ENCODE measurements around the gene CHMP3.
A peak's percentile ranks its signal among the peaks of the same experiment; 100 is the strongest.
"Not testable (repeated sequence)": the region's sequence is repeated elsewhere in the genome, so short reads cannot be mapped to it uniquely, and the experiment has no call there.

The CHMP3 gene

GRCh38 chr2:86512034-86512433 lies 51.2 kb downstream of the CHMP3 start:
- DNase-seq (ENCODE audit: low read depth, low spot score): no peak

DNA sequence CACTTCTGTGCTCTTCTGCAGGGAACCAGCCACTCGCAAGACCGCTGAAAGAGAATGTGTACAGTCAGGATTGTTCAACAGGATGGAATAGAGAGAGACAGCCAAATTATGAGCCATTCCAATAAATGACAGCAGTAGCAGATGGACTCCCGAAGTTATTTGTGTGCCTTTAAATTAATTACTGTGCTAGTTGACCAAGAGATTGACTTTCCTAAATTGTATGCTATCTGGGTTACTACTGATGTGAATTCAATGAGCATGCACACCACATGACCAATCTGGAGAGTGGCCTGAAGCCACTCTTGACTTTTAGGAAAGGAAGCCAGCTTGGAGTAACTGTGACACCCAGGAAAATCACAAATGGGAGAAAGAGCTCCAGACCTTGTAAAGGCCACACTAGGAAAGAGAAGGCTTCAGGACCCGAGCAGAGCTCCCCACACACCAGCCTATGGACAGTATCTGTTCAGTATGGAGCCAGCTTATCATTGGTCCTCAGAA lies 52.8 kb downstream of the CHMP3 start:
- DNase-seq (ENCODE audit: low read depth, low spot score): no peak

GRCh38 chr2:86507600-86507999 lies 55.6 kb downstream of the CHMP3 start:
- no peak for DNase-seq (ENCODE audit: low read depth, low spot score)

DNA sequence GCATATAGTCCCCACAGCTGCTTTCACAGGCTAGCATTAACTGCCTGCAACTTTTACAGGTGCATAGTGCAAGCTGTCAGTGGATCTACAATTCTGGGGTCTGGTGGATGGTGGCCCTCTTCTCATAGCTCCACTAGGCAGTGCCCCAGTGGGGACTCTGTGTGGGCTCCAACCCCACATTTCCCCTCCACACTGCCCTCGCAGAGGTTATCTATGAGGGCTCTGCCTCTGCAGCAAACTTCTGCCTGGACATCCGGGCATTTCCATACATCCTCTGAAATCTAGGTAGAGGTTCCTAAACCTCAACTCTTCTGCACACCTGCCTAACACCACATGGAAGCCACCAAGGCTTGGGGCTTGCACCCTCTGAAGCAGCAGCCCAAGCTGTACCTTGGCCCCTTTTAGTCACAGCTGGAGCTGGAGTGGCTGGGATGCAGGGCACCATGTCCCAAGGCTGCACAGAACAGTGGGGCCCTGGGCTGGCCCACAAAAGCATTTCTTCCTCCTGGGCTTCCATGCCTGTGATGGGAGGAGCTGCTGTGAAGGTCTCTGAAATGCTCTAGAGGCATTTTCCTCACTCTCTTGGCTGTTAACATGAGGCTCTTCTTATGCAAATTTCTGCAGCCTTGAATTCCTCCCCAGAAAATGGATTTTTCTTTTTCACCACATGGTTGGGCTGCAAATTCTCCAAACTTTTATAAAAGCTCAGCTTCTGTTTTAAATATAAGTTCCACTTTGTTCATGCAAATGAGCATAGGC lies 62.7 kb downstream of the CHMP3 start:
- no peak for DNase-seq (ENCODE audit: low read depth, low spot score)

- DNase-seq (ENCODE audit: low read depth, low spot score): no peak
Observed at GRCh38 chr2:86499326-86499725, 63.9 kb downstream of the CHMP3 start.

- DNase-seq (ENCODE audit: low read depth, low spot score): peak; percentile 16
Observed at GRCh38 chr2:86498468-86499260, 64.6 kb downstream of the CHMP3 start.

DNA sequence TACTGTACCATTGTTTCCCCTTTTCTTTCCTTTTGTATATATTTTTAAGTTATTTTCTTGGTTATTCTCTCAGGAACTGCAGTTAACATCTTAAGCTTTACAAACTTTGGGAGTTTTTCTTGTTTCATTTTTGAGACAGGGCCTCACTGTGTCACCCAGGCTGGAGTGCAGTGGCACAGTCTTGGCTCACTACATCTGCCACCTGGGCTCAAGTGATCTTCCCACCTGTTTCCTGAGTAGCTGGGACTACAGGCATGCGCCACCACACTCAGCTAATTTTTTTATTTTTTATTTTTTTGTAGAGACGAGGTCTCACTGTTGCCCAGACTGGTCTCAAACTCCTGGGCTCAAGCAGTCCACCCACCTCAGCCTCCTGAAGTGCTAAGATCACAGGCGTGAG lies 66.9 kb downstream of the CHMP3 start:
- DNase-seq (ENCODE audit: low read depth, low spot score): not testable (repeated sequence)

GRCh38 chr2:86492048-86492453 lies 71.2 kb downstream of the CHMP3 start:
- DNase-seq (ENCODE audit: low read depth, low spot score): no peak

GRCh38 chr2:86491088-86491487 lies 72.2 kb downstream of the CHMP3 start:
- DNase-seq (ENCODE audit: low read depth, low spot score): peak; percentile 32

DNA sequence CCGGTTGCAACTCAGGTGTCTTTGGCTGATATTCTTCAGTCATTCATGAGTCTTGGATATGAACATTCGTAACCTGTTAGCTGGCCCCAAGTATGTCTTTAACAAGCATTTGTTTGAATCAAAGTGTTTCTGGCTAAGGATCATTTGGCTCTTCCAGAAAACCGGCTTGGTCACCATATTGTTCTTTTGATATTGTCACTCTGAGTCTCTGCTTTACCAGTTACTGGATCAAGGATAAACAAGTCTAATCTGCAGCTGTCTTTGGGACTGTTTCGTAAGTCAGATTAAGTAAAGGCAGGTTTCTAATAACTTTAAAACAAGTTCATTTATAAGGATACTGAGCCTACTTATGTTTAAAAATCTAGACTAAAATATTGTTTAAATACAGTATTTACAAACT lies 73.0 kb downstream of the CHMP3 start:
- no peak for DNase-seq (ENCODE audit: low read depth, low spot score)

DNA sequence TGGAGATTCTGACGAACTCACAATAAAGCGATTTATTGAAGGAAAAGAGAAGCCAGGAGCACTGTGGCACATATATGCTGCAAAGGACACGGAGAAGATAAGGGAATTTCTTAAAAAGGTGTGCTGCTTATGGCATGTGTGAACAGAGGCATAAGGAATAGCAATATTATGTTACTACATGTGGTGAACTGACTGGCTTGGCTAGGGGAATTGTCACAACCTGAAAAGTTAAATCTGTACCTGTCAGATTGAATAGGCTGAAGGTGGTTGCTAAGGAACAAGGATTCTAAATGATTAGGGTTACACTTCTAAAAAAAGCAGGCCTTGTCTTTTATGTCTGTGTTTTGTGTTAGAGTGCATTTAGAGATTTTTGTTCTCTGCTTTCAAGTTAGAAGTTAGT lies 73.7 kb downstream of the CHMP3 start:
- no peak for DNase-seq (ENCODE audit: low read depth, low spot score)

- no peak for DNase-seq (ENCODE audit: low read depth, low spot score)
Observed at GRCh38 chr2:86488561-86489250, 74.5 kb downstream of the CHMP3 start.

GRCh38 chr2:86487062-86487461 lies 76.2 kb downstream of the CHMP3 start:
- no peak for DNase-seq (ENCODE audit: low read depth, low spot score)

- DNase-seq (ENCODE audit: low read depth, low spot score): no peak
Observed at GRCh38 chr2:86485802-86486201, 77.4 kb downstream of the CHMP3 start.

DNA sequence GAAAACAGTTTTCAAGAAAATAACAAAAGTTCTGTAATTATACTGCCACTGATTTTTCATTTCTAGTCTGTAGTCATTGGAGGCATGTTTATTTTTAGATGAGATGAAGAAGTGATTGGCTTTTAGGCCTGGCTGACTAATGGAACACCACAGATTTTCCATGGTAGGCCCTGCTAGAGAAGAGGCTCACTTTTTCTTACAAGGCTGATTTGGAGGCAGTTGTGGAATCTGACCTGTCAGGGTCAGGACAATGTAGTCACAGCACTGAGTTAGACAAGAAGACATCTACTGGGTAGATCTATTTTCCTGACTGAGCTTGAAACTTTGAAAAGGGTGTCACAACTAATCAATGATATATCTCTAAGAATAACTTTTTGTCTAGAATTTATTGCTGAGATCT lies 78.1 kb downstream of the CHMP3 start:
- DNase-seq (ENCODE audit: low read depth, low spot score): no peak

- no peak for DNase-seq (ENCODE audit: low read depth, low spot score)
Observed at GRCh38 chr2:86484385-86484784, 78.9 kb downstream of the CHMP3 start.

DNA sequence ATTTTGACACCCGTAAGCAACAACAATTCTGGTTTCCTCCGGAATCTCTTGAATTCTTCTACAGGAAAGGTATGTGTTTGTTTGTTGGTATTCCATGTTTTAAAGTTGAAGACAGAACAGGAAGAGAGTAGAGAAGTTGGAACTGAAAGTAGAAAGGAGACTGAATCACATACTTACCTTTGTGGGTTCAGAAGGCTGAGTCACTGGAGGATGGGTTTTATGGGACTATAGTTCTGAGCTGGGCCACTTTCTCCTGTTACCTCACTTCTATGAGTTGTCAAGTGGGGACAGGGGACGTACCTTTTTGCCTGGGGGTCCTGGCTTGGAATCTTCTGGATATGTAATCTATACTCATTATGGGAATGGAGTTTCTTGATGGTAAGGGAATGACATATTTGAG lies 81.2 kb downstream of the CHMP3 start:
- peak; percentile 26 for DNase-seq (ENCODE audit: low read depth, low spot score)

- DNase-seq (ENCODE audit: low read depth, low spot score): no peak
Observed at GRCh38 chr2:86480105-86480504, 83.1 kb downstream of the CHMP3 start.

- DNase-seq (ENCODE audit: low read depth, low spot score): peak; percentile 41
Observed at GRCh38 chr2:86477349-86477748, 85.9 kb downstream of the CHMP3 start.

DNA sequence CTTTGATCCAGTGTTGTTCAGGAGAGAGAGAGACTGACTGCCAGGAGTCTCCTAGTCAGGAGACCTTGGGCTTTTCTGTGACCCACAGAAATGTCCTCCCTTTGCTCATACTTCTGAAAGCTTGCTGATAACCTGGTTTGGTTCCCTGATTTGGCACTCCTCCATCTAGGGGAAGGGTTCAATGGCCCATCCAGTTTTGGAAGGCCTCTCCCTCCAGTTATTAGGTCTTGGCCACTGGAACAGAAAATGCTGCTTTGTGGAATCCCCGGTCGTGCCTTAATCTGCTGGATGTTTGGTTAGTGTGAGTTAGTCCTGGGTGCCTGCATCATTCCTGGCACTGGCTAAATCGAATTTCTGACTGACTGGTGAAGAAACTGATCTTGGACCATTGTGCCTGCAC lies 86.3 kb downstream of the CHMP3 start:
- peak; percentile 15 for DNase-seq (ENCODE audit: low read depth, low spot score)

DNA sequence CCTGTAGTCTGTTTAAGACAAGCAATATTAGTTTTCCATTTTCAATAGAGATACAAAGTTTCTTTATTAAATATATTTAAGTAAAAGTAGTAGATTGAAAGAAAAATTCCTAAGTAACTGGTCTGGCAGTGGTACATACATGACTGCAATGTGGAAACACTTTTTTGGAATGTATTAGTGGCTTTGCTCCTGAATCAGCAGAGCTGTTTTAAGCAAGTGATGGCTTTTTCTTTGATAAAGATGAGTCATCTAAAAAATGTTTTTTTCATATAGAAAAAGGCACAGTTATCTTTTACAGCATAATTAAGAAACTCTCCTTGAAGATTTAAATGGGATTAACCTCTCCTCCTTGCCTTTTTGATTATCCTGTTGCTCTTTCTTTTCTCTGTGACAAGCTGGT lies 87.2 kb downstream of the CHMP3 start:
- peak; percentile 55 for DNase-seq (ENCODE audit: low read depth, low spot score)

- DNase-seq (ENCODE audit: low read depth, low spot score): no peak
Observed at GRCh38 chr2:86471637-86472036, 91.6 kb downstream of the CHMP3 start.

All from astrocyte of the hippocampus (primary cell).